K562 (cell line): ENCODE measurements around the gene ELOVL7. TPM values are rescaled to one million over a fixed set of nuclear protein-coding genes. Genes with fewer than 3 reads are reported as not detected.

Experiments used
- BMI1 ChIP-seq: fragments of 150-350 bp; IDR thresholded peaks from 2 replicates; pipeline ENCODE4 v1.6.1; 2014; ENCODE audit warnings: low read length
- CTCF ChIP-seq, 3 experiments: IDR thresholded peaks in 2 of 3; conservative IDR thresholded peaks in 1 of 3; 2 replicates each; pipeline ENCODE4 v1.5.1; 2011 to 2012; ENCODE audit warnings: low read length in 3 of 3, mild to moderate bottlenecking in 3 of 3, control low read depth in 2 of 3, improper control_type of control experiment in 1 of 3, inconsistent platforms in 1 of 3, low read depth in 1 of 3, mixed read lengths in 1 of 3, moderate library complexity in 1 of 3; ENCODE audit not compliant: insufficient read depth in 2 of 3
- ERF ChIP-seq: fragments of 450-650 bp; formaldehyde crosslinking; IDR thresholded peaks from 2 replicates; pipeline ENCODE4 v1.4.0; 2020; ENCODE audit warnings: mild to moderate bottlenecking, mixed read lengths
- FOXK1 ChIP-seq: sonication (generic); formaldehyde crosslinking; IDR thresholded peaks from 2 replicates; pipeline ENCODE4 v1.8.0; 2022; ENCODE audit warnings: missing genetic modification reagents, mild to moderate bottlenecking, borderline replicate concordance
- MTF1 ChIP-seq: fragments of 250-450 bp; sonication (Bioruptor Pico); IDR thresholded peaks from 2 replicates; pipeline ENCODE4 v1.9.0; 2021; ENCODE audit warnings: moderate library complexity, mild to moderate bottlenecking, inconsistent platforms, borderline replicate concordance
- NBN ChIP-seq: fragments of 450-650 bp; IDR thresholded peaks from 2 replicates; pipeline ENCODE4 v1.6.1; 2016; ENCODE audit warnings: low read depth, mild to moderate bottlenecking
- NCOA2 ChIP-seq, 2 experiments: fragments of 450-650 bp; IDR thresholded peaks; 2 replicates each; pipeline ENCODE4 v1.6.1; 2018; ENCODE audit warnings: mild to moderate bottlenecking in 2 of 2, moderate library complexity in 1 of 2; ENCODE audit not compliant: partially characterized antibody in 2 of 2
- NFE2 ChIP-seq: IDR thresholded peaks from 2 replicates; pipeline ENCODE4 v1.6.1; 2014; ENCODE audit warnings: antibody characterized with exemption, low read depth
- NR2F6 ChIP-seq: fragments of 450-650 bp; formaldehyde crosslinking; IDR thresholded peaks from 2 replicates; pipeline ENCODE4 v1.4.0; 2020; ENCODE audit warnings: mild to moderate bottlenecking
- PML ChIP-seq: IDR thresholded peaks from 2 replicates; pipeline ENCODE4 v1.6.1; 2012; ENCODE audit warnings: low read length, inconsistent platforms
- PTBP1 ChIP-seq: fragments of 200-400 bp; formaldehyde crosslinking; IDR thresholded peaks from 2 replicates; pipeline ENCODE4 v1.6.1; 2017; ENCODE audit warnings: low read depth, low read length
- PTTG1 ChIP-seq: fragments of 450-650 bp; IDR thresholded peaks from 2 replicates; pipeline ENCODE4 v1.6.1; 2016; ENCODE audit warnings: low read depth, mild to moderate bottlenecking, missing genetic modification characterization, missing compliant biosample characterization
- THRA ChIP-seq: fragments of 450-650 bp; IDR thresholded peaks from 2 replicates; pipeline ENCODE4 v1.6.1; 2017; ENCODE audit warnings: mild to moderate bottlenecking, moderate library complexity
- U2AF1 ChIP-seq: fragments of 200-400 bp; formaldehyde crosslinking; optimal IDR thresholded peaks from 2 replicates; pipeline ENCODE3; 2017; ENCODE audit warnings: mild to moderate bottlenecking, low read depth, low read length, moderate library complexity
- ZNF253 ChIP-seq: fragments of 250-450 bp; sonication (Bioruptor Pico); conservative IDR thresholded peaks from 2 replicates; pipeline ENCODE4 v1.6.1; 2021; ENCODE audit warnings: mild to moderate bottlenecking
- ZNF695 ChIP-seq: fragments of 450-650 bp; formaldehyde crosslinking; IDR thresholded peaks from 2 replicates; pipeline ENCODE4 v1.4.0; 2020; ENCODE audit warnings: mild to moderate bottlenecking, moderate library complexity
- ZSCAN32 ChIP-seq: fragments of 450-650 bp; formaldehyde crosslinking; IDR thresholded peaks from 2 replicates; pipeline ENCODE4 v1.4.0; 2020; ENCODE audit warnings: mild to moderate bottlenecking, moderate library complexity
- polyA plus RNA-seq, 8 experiments: library from polyadenylated mRNA; depleted of rRNA in 4 of 8; stranded (reverse) in 5 of 8; unstranded in 3 of 8; fragments of >200 nt; fragmentation: Nextera tagmentation in 2 of 8; fragmentation: Illumina TruSeq in 1 of 8; extraction: Ambion mirVana in 2 of 8; extraction: Trizol in 1 of 8; gene quantifications; 2 replicates each; pipeline versions ENCODE4 v1.2.1 to v1.2.3, GENCODE V29; 2011 to 2014; ENCODE audit warnings: inconsistent platforms in 1 of 8, missing spikeins in 1 of 8
- total RNA-seq, 7 experiments: library from RNA; depleted of rRNA in 6 of 7; stranded (reverse); fragments of >200 nt in 6 of 7; fragmentation: Illumina TruSeq in 2 of 7; extraction: Trizol in 2 of 7; gene quantifications; 2 replicates each; pipeline versions ENCODE4 v1.2.1 to v1.2.3, GENCODE V29; 2011 to 2021; ENCODE audit warnings: low replicate concordance in 1 of 7
- TF ChIP-seq, protein P1 (sequence below): sonication (generic); formaldehyde crosslinking; IDR thresholded peaks from 2 replicates; pipeline ENCODE4 v1.8.0; 2022; ENCODE audit warnings: mild to moderate bottlenecking, missing genetic modification reagents, borderline replicate concordance
- TF ChIP-seq, protein P2 (sequence below): sonication (generic); formaldehyde crosslinking; IDR thresholded peaks from 2 replicates; pipeline ENCODE4 v1.8.1; 2023; ENCODE audit warnings: mild to moderate bottlenecking, missing genetic modification reagents, moderate library complexity
- TF ChIP-seq, protein P3 (sequence below): sonication (generic); formaldehyde crosslinking; IDR thresholded peaks from 2 replicates; pipeline ENCODE4 v1.8.0; 2022; ENCODE audit warnings: mild to moderate bottlenecking, missing genetic modification reagents

ELOVL7 gene
- total and polyA plus RNA-seq, 9 of the 15 experiments (the other 6 are each of a cell fraction or from before 2014, with no cell fraction given): 4.5 to 12.3 (median 6.9) TPM

DNA sequence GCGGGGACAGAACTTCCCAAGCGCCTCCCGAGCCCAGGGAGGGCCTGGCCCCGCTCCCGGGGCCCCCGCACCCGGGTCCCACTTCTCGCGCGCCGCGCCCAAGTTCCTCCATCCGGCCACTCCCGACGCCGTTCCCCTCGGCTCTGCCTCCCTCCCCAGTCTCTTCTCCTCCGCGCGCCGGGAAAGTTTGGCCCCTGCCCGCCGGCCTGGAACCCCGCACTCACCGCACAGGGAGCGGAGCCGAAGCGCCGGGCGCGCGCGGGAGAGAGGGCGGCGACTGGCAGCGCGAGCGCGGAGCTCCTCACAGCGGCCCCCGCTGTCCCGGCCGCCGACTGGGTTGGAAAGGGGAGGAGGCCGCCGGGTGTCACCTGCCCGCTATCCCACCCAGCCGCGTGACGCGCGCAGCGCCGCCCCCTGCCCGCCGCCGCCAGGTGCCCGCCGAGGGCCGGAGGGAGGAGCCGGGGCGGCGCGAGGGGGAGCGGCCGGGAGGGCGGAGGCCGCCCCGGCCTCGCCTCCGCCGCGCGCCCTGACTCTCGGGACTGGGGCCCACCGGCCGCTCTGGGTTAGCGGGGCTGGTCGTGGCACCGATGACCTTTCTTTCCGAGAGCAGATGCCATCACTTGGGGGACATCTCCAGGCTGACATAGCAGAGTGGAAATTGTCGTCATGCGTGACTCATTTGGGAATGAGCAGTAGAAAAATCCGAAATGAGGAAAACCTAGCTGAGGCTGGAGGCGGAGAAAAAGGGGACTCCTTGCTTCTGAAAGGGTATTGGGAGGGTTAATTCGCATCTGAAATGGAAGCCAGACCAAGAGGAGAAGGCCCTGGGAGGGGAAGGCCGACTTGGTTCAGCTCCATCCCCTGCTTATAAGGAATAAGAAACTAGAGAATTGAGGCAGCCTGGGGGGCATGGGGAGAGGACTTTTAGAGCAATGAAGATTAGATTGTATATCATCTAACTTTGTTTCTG, at the start of gene ELOVL7 (continued):
- TF ChIP-seq, protein P1, sequence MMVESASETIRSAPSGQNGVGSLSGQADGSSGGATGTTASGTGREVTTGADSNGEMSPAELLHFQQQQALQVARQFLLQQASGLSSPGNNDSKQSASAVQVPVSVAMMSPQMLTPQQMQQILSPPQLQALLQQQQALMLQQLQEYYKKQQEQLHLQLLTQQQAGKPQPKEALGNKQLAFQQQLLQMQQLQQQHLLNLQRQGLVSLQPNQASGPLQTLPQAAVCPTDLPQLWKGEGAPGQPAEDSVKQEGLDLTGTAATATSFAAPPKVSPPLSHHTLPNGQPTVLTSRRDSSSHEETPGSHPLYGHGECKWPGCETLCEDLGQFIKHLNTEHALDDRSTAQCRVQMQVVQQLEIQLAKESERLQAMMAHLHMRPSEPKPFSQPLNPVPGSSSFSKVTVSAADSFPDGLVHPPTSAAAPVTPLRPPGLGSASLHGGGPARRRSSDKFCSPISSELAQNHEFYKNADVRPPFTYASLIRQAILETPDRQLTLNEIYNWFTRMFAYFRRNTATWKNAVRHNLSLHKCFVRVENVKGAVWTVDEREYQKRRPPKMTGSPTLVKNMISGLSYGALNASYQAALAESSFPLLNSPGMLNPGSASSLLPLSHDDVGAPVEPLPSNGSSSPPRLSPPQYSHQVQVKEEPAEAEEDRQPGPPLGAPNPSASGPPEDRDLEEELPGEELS: no peak
- TF ChIP-seq NFE2 (no peak), FOXK1 (CRISPR knock-in tag) (no peak), U2AF1 (no peak), NR2F6 (CRISPR knock-in tag) (no peak), PTTG1 (tag) (no peak), CTCF (IDR thresholded peaks at IDR 0.05 in 2 of 3, conservative IDR thresholded peaks at IDR 0.05 in 1 of 3; ENCODE audit: insufficient read depth in 2 of 3, low read depth in 1 of 3, low read length in 3 of 3) (peak; percentile 28 to 69 (median 59); a peak in 4 of 6 replicates), ERF (0 out of 2 replicates have a peak, but pooled peaks have one; percentile 7), ZNF253 (CRISPR knock-in tag) (no peak), MTF1 (no peak), NCOA2 (IDR thresholded peaks at IDR 0.05; ENCODE audit: partially characterized antibody in 2 of 2) (no peak), PML (no peak; the same call in 1 of the 2 replicates), NBN (no peak), BMI1 (no peak), PTBP1 (no peak), THRA (no peak), ZNF695 (CRISPR knock-in tag) (no peak), ZSCAN32 (CRISPR knock-in tag) (no peak)
- TF ChIP-seq, protein P2, sequence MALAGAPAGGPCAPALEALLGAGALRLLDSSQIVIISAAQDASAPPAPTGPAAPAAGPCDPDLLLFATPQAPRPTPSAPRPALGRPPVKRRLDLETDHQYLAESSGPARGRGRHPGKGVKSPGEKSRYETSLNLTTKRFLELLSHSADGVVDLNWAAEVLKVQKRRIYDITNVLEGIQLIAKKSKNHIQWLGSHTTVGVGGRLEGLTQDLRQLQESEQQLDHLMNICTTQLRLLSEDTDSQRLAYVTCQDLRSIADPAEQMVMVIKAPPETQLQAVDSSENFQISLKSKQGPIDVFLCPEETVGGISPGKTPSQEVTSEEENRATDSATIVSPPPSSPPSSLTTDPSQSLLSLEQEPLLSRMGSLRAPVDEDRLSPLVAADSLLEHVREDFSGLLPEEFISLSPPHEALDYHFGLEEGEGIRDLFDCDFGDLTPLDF (CRISPR knock-in tag): no peak
- TF ChIP-seq, protein P3, sequence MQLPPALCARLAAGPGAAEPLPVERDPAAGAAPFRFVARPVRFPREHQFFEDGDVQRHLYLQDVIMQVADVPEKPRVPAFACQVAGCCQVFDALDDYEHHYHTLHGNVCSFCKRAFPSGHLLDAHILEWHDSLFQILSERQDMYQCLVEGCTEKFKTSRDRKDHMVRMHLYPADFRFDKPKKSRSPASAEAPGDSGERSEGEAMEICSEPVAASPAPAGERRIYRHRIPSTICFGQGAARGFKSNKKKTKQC (CRISPR knock-in tag): no peak
